HFFc6 (cell line): ENCODE results near the gene TFPT. TPM values are rescaled to one million over a fixed set of nuclear protein-coding genes. Genes with fewer than 3 reads are reported as not detected.
"Not testable (repeated sequence)": the region's sequence is repeated elsewhere in the genome, so short reads cannot be mapped to it uniquely, and the experiment has no call there.

Experiments
- DNase-seq: peaks from one replicate; pipeline ENCODE4 v3.0.0-alpha.2; 2018
- H3K27ac Mint-ChIP-seq: 2 replicates; pipeline ENCODE4 v1.8.0; 2020; ENCODE audit warnings: mild to moderate bottlenecking, mixed read lengths
- H3K27me3 Mint-ChIP-seq: 2 replicates; pipeline ENCODE4 v1.8.0; 2021; ENCODE audit warnings: mild to moderate bottlenecking, moderate library complexity, mixed read lengths; ENCODE audit not compliant: insufficient read depth
- H3K36me3 Mint-ChIP-seq: 2 replicates; pipeline ENCODE4 v1.8.0; 2021; ENCODE audit warnings: low read depth, mixed read lengths
- H3K4me1 Mint-ChIP-seq: 2 replicates; pipeline ENCODE4 v1.8.0; 2020; ENCODE audit warnings: low read depth, mixed read lengths
- H3K4me3 Mint-ChIP-seq: 2 replicates; pipeline ENCODE4 v1.8.0; 2020; ENCODE audit warnings: mild to moderate bottlenecking, moderate library complexity, mixed read lengths
- H3K9me3 Mint-ChIP-seq: 2 replicates; pipeline ENCODE4 v1.8.0; 2020; ENCODE audit warnings: mild to moderate bottlenecking, mixed read lengths
- total RNA-seq, 6 experiments: library from RNA; stranded (reverse); fragmentation: NEBNext Ultra II Directional; extraction: Animal tissue kit (Norgen Biotek cat#: 25700); gene quantifications; 2 replicates in 1 of 6; 3 replicates in 5 of 6; pipeline ENCODE4 v1.2.3, GENCODE V29; 2021
- TF ChIP-seq, protein P1 (sequence below): fragments of 200-600 bp; sonication (generic); IDR thresholded peaks from 2 replicates; pipeline ENCODE4 v1.5.0; 2021; ENCODE audit warnings: antibody characterized with exemption, mild to moderate bottlenecking

Gene TFPT
- total RNA-seq, 6 experiments from 2014 or later = 9.3 to 15.4 (median 14.5) TPM

DNA sequence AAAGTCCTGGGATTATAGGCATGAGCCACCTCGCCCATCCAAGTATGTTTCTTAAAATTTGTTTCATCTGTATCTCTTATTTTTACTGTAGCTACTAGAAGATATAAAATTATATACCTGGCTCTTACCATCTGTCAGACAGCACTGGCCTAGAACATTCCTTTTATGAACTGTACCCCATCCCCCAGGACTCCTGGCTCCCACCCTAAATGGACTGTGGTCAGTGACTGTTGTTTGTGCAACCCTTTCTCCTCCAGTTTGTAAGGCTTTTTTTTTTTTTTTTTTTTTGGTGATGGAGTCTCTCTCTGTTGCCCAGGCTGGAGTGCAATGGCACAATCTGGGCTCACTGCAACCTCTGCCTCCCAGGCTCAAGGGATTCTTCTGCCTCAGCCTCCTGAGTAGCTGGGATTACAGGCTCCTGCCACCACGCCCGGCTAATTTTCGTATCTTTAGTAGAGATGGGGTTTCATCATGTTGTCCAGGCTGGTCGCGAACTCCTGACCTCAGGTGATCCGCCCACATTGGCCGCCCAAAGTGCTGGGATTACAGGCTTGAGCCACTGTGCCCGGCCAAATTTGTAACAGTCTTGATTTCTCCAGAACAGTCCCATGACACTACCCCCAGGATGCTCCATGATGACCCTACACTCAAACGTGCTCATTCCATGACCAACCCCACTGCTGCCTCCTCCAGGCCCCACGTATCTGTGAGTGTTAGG lies 10.3 kb downstream of the TFPT start:
- Mint-ChIP-seq H3K27ac (no peak overlapping the region), H3K27me3 (peaks cover 2% of the 10 kb centered on the region), H3K36me3 (peaks cover 13% of the 10 kb centered on the region), H3K4me3 (no peak overlapping the region), H3K9me3 (no peaks in the 10 kb centered on the region), H3K4me1 (peaks cover 17% of the 10 kb centered on the region)
- TF ChIP-seq, protein P1, sequence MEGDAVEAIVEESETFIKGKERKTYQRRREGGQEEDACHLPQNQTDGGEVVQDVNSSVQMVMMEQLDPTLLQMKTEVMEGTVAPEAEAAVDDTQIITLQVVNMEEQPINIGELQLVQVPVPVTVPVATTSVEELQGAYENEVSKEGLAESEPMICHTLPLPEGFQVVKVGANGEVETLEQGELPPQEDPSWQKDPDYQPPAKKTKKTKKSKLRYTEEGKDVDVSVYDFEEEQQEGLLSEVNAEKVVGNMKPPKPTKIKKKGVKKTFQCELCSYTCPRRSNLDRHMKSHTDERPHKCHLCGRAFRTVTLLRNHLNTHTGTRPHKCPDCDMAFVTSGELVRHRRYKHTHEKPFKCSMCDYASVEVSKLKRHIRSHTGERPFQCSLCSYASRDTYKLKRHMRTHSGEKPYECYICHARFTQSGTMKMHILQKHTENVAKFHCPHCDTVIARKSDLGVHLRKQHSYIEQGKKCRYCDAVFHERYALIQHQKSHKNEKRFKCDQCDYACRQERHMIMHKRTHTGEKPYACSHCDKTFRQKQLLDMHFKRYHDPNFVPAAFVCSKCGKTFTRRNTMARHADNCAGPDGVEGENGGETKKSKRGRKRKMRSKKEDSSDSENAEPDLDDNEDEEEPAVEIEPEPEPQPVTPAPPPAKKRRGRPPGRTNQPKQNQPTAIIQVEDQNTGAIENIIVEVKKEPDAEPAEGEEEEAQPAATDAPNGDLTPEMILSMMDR = no peak
- DNase-seq = no peak

DNA sequence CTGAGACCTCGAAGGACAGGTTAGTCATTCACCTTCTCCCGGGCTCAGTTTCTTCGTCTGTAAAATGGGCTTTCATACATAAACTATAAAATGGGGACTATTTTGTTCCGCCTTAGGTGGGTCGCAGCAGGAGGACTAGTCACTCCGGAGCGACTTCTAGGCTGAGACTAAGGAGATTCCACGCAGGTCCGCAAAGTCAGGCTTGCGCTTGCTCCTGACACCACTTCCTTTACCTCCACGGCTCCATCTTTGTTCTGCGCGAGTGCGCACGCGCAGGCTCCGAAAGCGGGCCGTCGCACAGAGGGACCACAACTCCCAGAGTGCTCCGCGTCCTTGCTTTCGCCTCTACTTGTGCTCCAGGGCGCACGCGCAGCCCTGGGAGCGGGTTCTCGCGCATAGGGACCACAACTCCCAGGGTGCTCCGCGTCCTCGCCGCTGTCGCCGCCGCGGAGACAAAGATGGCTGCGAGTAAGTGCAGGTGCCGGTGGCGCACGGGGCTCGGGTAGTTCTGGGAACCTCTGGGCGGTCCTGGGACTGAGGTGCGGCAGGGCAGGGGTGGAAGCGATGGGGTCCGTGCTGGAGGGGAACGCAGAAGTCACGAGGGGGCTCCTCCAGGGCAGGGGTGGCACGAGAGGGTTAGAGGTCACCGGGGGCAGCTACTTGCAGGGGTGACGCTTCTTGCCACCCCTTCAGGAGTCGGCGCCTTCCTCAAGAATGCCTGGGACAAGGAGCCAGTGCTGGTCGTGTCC lies 12.9 kb downstream of the TFPT start, which contains the start of gene NDUFA3:
Gene NDUFA3, plus strand, starts transcription at position 435 of the 749 bp plus-strand sequence. Its CDS starts 24 bp downstream, at position 459.
- Mint-ChIP-seq H3K4me3 (peak within 1 kb of the TSS; percentile 98), H3K9me3 (no peaks in the 10 kb centered on the region), H3K27me3 (peaks cover under 1% of the 10 kb centered on the region), H3K27ac (peak within 1 kb of the TSS; percentile 93), H3K4me1 (peaks cover 17% of the 10 kb centered on the region), H3K36me3 (peaks cover 10% of the 10 kb centered on the region; the same call in 1 of the 2 replicates)
- DNase-seq = peak; percentile 98
- TF ChIP-seq, protein P1 = no peak

DNA sequence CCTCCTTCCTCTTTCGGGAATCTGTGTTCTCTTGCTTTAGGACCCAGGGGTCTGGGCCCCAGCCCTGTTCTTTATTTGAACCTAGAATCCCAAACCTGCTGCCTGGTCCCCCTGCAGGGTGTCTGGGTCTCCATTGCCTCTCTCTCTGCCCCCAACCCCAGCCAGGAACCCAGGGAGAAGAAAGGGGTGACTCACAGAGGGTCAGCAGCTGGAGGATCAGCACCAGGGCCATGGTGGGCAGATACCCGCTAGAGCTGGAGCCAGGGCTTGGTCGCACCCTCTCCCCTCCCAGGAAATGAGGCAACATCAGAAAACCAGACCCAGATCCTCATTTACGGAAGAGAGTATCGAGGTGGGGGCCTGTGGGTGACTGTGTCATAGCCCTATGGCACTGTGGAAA lies 14.9 kb downstream of the TFPT start, which contains the start of gene OSCAR:
Gene OSCAR, minus strand, starts transcription at position 243 of the 400 bp plus-strand sequence. Its CDS starts 11 bp downstream, at position 232.
- Mint-ChIP-seq H3K9me3 (no peaks in the 10 kb centered on the region), H3K4me1 (peaks cover 30% of the 10 kb centered on the region), H3K27me3 (no peaks in the 10 kb centered on the region), H3K27ac (peak within 1 kb of the TSS; percentile 24), H3K4me3 (peak within 1 kb of the TSS; percentile 2; the same call in 1 of the 2 replicates), H3K36me3 (peaks cover 3% of the 10 kb centered on the region; the same call in 1 of the 2 replicates)
- TF ChIP-seq, protein P1 = no peak
- DNase-seq = no peak

DNA sequence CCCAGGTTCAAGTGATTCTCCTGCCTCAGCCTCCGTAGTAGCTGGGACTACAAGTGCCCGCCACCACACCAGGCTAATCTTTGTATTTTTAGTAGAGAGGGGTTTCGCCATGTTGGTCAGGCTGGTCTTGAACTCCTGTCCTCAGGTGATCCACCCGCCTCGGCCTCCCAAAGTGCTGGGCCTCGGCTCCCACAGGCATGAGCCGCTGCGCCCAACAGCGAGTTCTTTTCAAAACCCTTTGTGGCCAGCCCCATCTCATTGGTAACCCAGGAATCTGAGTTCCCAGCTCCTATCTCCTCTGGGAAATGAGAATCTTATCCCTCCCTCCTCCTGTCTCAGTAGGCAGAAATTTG lies 15.6 kb downstream of the TFPT start:
- not testable (repeated sequence) for H3K4me3 Mint-ChIP-seq, H3K9me3 Mint-ChIP-seq, H3K27ac Mint-ChIP-seq, DNase-seq, H3K27me3 Mint-ChIP-seq, H3K36me3 Mint-ChIP-seq
- H3K4me1 Mint-ChIP-seq = peaks cover 30% of the 10 kb centered on the region

DNA sequence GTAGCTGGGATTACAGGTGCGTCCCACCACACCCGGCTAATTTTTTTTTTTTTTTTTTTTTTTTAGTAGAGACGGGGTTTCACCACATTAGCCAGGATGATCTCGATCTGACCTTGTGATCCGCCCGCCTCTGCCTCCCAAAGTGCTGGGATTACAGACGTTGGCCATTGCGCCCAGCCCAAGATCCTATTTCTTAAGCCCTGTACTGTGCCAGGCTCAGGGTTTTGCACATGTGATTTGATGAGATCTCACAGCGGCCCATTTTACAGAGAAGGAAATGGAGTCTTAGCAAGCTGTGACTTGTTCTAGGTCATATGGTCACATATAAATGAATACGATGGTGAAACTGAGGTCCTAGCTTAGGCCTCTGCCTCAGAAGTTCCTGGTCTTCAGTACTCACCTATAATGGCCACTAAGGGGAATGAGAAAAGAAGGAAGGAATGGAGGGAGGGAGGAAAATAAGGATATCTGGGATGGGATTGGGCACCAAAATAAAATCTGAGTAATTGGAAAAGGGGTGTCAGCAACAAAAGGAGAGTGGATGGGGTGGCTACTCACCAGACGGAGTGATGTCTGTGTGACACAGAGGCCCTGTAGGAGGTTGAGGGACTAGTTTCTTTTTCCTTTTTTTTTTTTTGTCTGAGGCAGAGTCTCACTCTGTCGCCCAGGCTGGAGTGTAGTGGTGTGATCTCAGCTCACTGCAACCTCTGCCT lies 16.1 kb downstream of the TFPT start:
- Mint-ChIP-seq H3K4me3 (no peak overlapping the region), H3K36me3 (peaks cover 3% of the 10 kb centered on the region; the same call in 1 of the 2 replicates), H3K4me1 (peaks cover 30% of the 10 kb centered on the region), H3K9me3 (peaks cover 4% of the 10 kb centered on the region; the same call in 1 of the 2 replicates), H3K27me3 (peaks cover 3% of the 10 kb centered on the region; the same call in 1 of the 2 replicates), H3K27ac (no peak overlapping the region)
- no peak for DNase-seq
- TF ChIP-seq, protein P1 = no peak
